K562 (cell line): ENCODE data around the gene FIGNL1.

Experiments used
- PRPF4 ChIP-seq: fragments of 200-400 bp; formaldehyde crosslinking; IDR thresholded peaks from one replicate; pipeline ENCODE4 v1.6.1; 2017; ENCODE audit warnings: low read length, low read depth, mild to moderate bottlenecking; ENCODE audit not compliant: insufficient read depth, poor library complexity, severe bottlenecking
- TF ChIP-seq, protein P1 (sequence below), 3 experiments: IDR thresholded peaks in 2 of 3; conservative IDR thresholded peaks in 1 of 3; 2 replicates each; pipeline ENCODE4 v1.5.1; 2011 to 2012; ENCODE audit warnings: low read length in 3 of 3, mild to moderate bottlenecking in 3 of 3, control low read depth in 2 of 3, improper control_type of control experiment in 1 of 3, inconsistent platforms in 1 of 3, low read depth in 1 of 3, mixed read lengths in 1 of 3, moderate library complexity in 1 of 3; ENCODE audit not compliant: insufficient read depth in 2 of 3

GRCh38 chr7:50471970-50472369, 21.8 kb upstream of the FIGNL1 start:
- TF ChIP-seq, protein P1, sequence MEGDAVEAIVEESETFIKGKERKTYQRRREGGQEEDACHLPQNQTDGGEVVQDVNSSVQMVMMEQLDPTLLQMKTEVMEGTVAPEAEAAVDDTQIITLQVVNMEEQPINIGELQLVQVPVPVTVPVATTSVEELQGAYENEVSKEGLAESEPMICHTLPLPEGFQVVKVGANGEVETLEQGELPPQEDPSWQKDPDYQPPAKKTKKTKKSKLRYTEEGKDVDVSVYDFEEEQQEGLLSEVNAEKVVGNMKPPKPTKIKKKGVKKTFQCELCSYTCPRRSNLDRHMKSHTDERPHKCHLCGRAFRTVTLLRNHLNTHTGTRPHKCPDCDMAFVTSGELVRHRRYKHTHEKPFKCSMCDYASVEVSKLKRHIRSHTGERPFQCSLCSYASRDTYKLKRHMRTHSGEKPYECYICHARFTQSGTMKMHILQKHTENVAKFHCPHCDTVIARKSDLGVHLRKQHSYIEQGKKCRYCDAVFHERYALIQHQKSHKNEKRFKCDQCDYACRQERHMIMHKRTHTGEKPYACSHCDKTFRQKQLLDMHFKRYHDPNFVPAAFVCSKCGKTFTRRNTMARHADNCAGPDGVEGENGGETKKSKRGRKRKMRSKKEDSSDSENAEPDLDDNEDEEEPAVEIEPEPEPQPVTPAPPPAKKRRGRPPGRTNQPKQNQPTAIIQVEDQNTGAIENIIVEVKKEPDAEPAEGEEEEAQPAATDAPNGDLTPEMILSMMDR (IDR thresholded peaks at IDR 0.05 in 2 of 3, conservative IDR thresholded peaks at IDR 0.05 in 1 of 3; ENCODE audit: insufficient read depth in 2 of 3, low read depth in 1 of 3, low read length in 3 of 3): no peak
- no peak for TF ChIP-seq PRPF4
